Stimulated activated naive CD8-positive, alpha-beta T cell treated with anti-CD3 and anti-CD28 coated beads, Interleukin-15, Interleukin-2, amounts not matched to agents 100 ng/mL and 50 ng/mL, for 24 hours (primary cell): ENCODE results near the gene BCCIP.

Source experiments
- H3K27ac Mint-ChIP-seq: one replicate; pipeline ENCODE4 v1.8.0; 2021; ENCODE audit warnings: mild to moderate bottlenecking, mixed read lengths
- H3K27me3 Mint-ChIP-seq: one replicate; pipeline ENCODE4 v1.8.0; 2021; ENCODE audit warnings: mixed read lengths
- H3K36me3 Mint-ChIP-seq: one replicate; pipeline ENCODE4 v1.8.0; 2021; ENCODE audit warnings: low read depth, mixed read lengths
- H3K4me1 Mint-ChIP-seq: one replicate; pipeline ENCODE4 v1.8.0; 2021; ENCODE audit warnings: low read depth, mixed read lengths
- H3K4me3 Mint-ChIP-seq: one replicate; pipeline ENCODE4 v1.8.0; 2021; ENCODE audit warnings: mild to moderate bottlenecking, mixed read lengths
- H3K9me3 Mint-ChIP-seq: one replicate; pipeline ENCODE4 v1.8.0; 2021; ENCODE audit warnings: mixed read lengths

BCCIP gene

DNA sequence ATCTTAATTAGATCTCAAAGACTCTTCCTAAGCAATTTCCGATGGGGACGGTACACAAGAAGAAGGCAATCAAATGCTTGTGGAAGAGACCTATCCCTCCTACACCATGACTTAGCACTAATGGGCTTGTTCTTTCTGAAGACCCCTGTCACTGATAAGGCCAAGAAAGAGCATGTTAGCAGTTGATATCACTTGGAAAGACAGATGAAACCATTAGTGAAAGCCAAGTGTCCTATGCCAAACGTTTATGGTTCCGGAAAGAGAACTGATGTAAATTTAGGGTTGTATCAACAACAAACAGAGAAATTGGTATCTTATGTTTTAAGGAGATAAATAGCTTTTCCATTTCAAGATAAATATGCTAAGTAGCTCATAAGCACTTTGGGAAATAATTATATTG is 6.8 kb upstream of the BCCIP start:
- peaks cover 31% of the 10 kb centered on the region for H3K36me3 Mint-ChIP-seq
- no peaks in the 10 kb centered on the region for H3K27me3 Mint-ChIP-seq
- H3K4me3 Mint-ChIP-seq: no peak overlapping the region
- no peak overlapping the region for H3K27ac Mint-ChIP-seq
- H3K9me3 Mint-ChIP-seq: no peaks in the 10 kb centered on the region
- H3K4me1 Mint-ChIP-seq: peaks cover 16% of the 10 kb centered on the region

GRCh38 chr10:125817337-125817946 is 5.9 kb upstream of the BCCIP start:
- H3K36me3 Mint-ChIP-seq: peaks cover 27% of the 10 kb centered on the region
- no peak overlapping the region for H3K4me3 Mint-ChIP-seq
- H3K27me3 Mint-ChIP-seq: no peaks in the 10 kb centered on the region
- H3K9me3 Mint-ChIP-seq: no peaks in the 10 kb centered on the region
- no peak overlapping the region for H3K27ac Mint-ChIP-seq
- H3K4me1 Mint-ChIP-seq: peaks cover 23% of the 10 kb centered on the region

GRCh38 chr10:125820701-125821100 is 2.6 kb upstream of the BCCIP start:
- H3K9me3 Mint-ChIP-seq: no peaks in the 10 kb centered on the region
- peaks cover 23% of the 10 kb centered on the region for H3K4me1 Mint-ChIP-seq
- no peak overlapping the region for H3K4me3 Mint-ChIP-seq
- H3K27me3 Mint-ChIP-seq: no peaks in the 10 kb centered on the region
- H3K27ac Mint-ChIP-seq: peak overlapping the region; percentile 68
- peaks cover 3% of the 10 kb centered on the region for H3K36me3 Mint-ChIP-seq

GRCh38 chr10:125823663-125824251 is 411 bp downstream of the BCCIP start:
- Mint-ChIP-seq H3K36me3 (peaks cover 31% of the 10 kb centered on the region), H3K9me3 (no peaks in the 10 kb centered on the region), H3K4me1 (peaks cover 37% of the 10 kb centered on the region), H3K4me3 (no peak overlapping the region), H3K27ac (no peak overlapping the region), H3K27me3 (no peaks in the 10 kb centered on the region)

DNA sequence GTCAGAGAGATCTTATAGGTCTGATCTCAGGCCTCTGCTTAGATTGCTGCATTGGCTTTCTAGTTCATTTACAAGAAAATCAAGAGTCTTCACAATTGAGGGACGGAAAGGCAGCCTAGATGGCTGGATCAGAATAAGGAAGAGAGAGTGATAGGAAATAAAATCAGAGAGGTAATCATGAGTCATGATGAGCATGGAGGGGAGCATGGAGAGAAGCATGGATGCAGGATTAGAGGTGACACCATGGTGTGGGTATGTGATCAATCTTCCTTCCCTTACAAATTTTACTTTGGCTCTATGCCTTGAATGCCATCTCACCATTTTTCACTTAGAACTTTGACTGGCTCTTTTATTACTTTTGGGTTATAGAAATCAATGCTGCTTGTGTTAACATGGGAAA is 1.4 kb downstream of the BCCIP start:
- Mint-ChIP-seq H3K27me3 (no peaks in the 10 kb centered on the region), H3K9me3 (no peaks in the 10 kb centered on the region), H3K4me1 (peaks cover 44% of the 10 kb centered on the region), H3K4me3 (no peak overlapping the region), H3K27ac (no peak overlapping the region), H3K36me3 (peaks cover 41% of the 10 kb centered on the region)

GRCh38 chr10:125827133-125827532 is 3.8 kb downstream of the BCCIP start:
- Mint-ChIP-seq H3K27me3 (no peaks in the 10 kb centered on the region), H3K4me3 (no peak overlapping the region), H3K36me3 (peaks cover 60% of the 10 kb centered on the region), H3K4me1 (peaks cover 22% of the 10 kb centered on the region), H3K27ac (peak overlapping the region; percentile 3), H3K9me3 (no peaks in the 10 kb centered on the region)

GRCh38 chr10:125828311-125828710 is 5.0 kb downstream of the BCCIP start:
- Mint-ChIP-seq H3K27ac (peak overlapping the region; percentile 1), H3K4me1 (peaks cover 21% of the 10 kb centered on the region), H3K9me3 (no peaks in the 10 kb centered on the region), H3K27me3 (no peaks in the 10 kb centered on the region), H3K4me3 (no peak overlapping the region), H3K36me3 (peaks cover 64% of the 10 kb centered on the region)

GRCh38 chr10:125836746-125837145 is 13.4 kb downstream of the BCCIP start:
- Mint-ChIP-seq H3K4me1 (no peaks in the 10 kb centered on the region), H3K27me3 (no peaks in the 10 kb centered on the region), H3K36me3 (peaks cover 74% of the 10 kb centered on the region), H3K4me3 (no peak overlapping the region), H3K27ac (no peak overlapping the region), H3K9me3 (no peaks in the 10 kb centered on the region)

DNA sequence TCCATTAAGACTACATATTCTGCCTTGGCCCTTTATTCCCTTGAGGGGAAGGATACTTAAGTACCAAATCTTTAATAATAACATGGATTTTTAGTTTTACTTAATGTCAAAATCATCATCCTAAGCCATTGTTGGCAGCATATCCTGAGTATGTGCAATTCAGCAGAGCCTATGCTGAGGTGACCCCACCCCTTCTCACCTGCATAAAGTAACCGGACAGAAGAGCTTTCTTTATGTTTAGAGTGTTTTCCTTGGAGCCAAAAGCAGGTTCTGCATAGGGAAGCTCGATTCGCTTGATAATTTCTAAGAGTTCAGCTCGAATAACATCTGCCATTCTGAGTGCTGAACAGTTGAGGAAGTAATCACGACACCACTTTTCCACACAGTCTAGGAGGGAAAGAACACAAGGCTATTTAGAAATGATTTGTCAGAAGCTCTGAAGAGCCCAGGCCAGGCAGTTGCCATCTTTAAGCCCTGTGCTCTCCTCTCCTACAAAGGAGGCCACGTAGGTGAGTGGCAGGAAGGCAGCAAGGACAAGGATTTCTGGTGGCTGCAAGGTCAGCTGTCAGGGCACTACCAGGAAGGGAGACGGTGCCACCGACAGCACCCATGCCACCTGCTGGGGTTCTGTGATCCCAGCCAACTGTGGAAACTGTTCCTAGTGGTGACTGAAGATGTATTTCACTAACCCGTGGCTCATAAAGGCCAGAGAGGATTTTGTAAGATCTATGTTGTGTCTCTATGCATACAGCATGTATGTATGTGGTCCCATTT is 15.6 kb downstream of the BCCIP start:
- Mint-ChIP-seq H3K36me3 (peaks cover 72% of the 10 kb centered on the region), H3K4me3 (no peak overlapping the region), H3K27me3 (no peaks in the 10 kb centered on the region), H3K9me3 (no peaks in the 10 kb centered on the region), H3K27ac (peak overlapping the region; percentile 41), H3K4me1 (no peaks in the 10 kb centered on the region)

DNA sequence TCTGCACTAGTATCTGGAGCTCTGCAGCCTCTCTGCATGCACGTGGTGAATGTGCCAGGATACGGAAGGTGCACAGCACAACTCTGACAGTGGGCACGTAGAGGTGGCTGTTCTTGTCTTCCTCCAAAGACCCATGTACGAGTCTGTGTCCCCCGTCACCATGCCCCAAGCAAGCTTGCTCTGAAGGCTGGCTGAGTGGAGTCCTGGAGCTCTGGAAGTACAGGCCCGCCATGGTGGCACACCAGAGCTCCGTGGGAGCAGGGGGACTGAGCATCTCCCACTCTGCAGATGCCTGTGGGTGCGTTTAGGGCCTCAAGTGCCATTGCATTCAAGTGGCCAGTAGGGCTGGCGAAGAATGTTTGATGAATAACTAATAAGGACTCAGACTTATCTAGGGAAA is 17.1 kb downstream of the BCCIP start:
- Mint-ChIP-seq H3K36me3 (peaks cover 70% of the 10 kb centered on the region), H3K9me3 (no peaks in the 10 kb centered on the region), H3K27ac (no peak overlapping the region), H3K4me3 (no peak overlapping the region), H3K4me1 (no peaks in the 10 kb centered on the region), H3K27me3 (no peaks in the 10 kb centered on the region)

- Mint-ChIP-seq H3K27ac (no peak overlapping the region), H3K27me3 (no peaks in the 10 kb centered on the region), H3K9me3 (no peaks in the 10 kb centered on the region), H3K4me1 (no peaks in the 10 kb centered on the region), H3K36me3 (peaks cover 65% of the 10 kb centered on the region), H3K4me3 (no peak overlapping the region)
Measured at GRCh38 chr10:125840955-125841354, 17.6 kb downstream of the BCCIP start.

DNA sequence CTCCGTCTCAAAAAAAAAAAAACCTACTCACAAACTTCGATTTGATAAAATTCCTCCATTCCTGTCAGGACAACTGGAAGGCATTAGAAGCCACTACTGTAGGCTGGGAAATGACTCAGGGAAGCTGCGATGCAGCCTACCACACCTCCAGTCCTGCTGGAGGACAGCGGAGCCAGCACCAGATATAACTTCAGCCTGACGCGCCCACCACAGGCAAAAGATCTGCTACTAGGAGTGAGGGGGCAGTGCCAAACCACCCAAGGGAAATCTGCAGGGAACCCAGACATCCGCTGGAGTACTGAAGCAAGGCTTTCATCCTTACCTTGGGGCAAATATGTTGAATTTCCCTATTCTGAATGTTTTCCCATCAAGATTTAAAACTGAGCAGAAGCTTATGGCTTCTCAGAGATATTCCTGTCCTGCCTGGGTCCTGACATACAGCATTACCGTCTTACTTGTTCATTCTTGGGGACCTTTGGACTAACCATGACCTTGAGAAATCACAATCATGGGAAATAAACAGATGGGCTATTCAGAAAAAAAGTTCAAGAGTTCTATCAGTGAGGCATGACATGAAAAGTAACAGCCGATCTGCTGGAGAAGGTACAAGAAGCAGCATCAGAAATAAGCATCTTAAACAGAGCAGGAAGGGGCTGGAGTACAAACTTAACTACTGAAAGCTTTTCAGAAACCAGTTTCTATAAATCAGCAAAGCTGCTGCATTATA is 20.4 kb downstream of the BCCIP start:
- no peak overlapping the region for H3K4me3 Mint-ChIP-seq

GRCh38 chr10:125844751-125845221 is 21.4 kb downstream of the BCCIP start:
- Mint-ChIP-seq H3K36me3 (peaks cover 38% of the 10 kb centered on the region), H3K4me1 (no peaks in the 10 kb centered on the region), H3K4me3 (no peak overlapping the region), H3K27ac (no peak overlapping the region), H3K27me3 (no peaks in the 10 kb centered on the region), H3K9me3 (no peaks in the 10 kb centered on the region)

More for the DNA sequence above, 20.4 kb downstream of the BCCIP start:
- Mint-ChIP-seq H3K27me3 (no peaks in the 10 kb centered on the region), H3K9me3 (no peaks in the 10 kb centered on the region), H3K4me1 (no peaks in the 10 kb centered on the region), H3K36me3 (peaks cover 38% of the 10 kb centered on the region), H3K27ac (no peak overlapping the region)

GRCh38 chr10:125845617-125846016 is 22.3 kb downstream of the BCCIP start:
- Mint-ChIP-seq H3K9me3 (no peaks in the 10 kb centered on the region), H3K36me3 (peaks cover 34% of the 10 kb centered on the region), H3K27me3 (no peaks in the 10 kb centered on the region), H3K27ac (no peak overlapping the region), H3K4me3 (no peak overlapping the region), H3K4me1 (no peaks in the 10 kb centered on the region)

GRCh38 chr10:125846894-125847293 is 23.5 kb downstream of the BCCIP start:
- Mint-ChIP-seq H3K9me3 (no peaks in the 10 kb centered on the region), H3K36me3 (peaks cover 32% of the 10 kb centered on the region), H3K4me1 (no peaks in the 10 kb centered on the region), H3K27me3 (no peaks in the 10 kb centered on the region), H3K27ac (no peak overlapping the region), H3K4me3 (no peak overlapping the region)
